ENCODE results near the gene STK32B.

GRCh38 chr4:5433196-5433595 lies 381.9 kb downstream of the STK32B start:
- TF ChIP-seq L3MBTL2 (conservative IDR thresholded peaks at IDR 0.05) (no peak), LEF1 (IDR thresholded peaks at IDR 0.05; ENCODE audit: borderline replicate concordance) (no peak), ARNT (IDR thresholded peaks at IDR 0.05) (no peak), NFRKB (IDR thresholded peaks at IDR 0.05) (no peak), FOXM1 (IDR thresholded peaks at IDR 0.05; ENCODE audit: borderline replicate concordance) (no peak), FOXA1 (IDR thresholded peaks at IDR 0.05) (no peak), ELF4 (IDR thresholded peaks at IDR 0.05) (no peak), BHLHE40 (IDR thresholded peaks at IDR 0.05; ENCODE audit: borderline replicate concordance) (no peak), TARDBP (IDR thresholded peaks at IDR 0.05) (no peak), ZNF384 (IDR thresholded peaks at IDR 0.05) (no peak)
